GM23338 (cell line): ENCODE measurements around the gene SNX14.

Source experiments
- CREB1 ChIP-seq: fragments of 250-450 bp; sonication (Bioruptor Pico); IDR thresholded peaks from 2 replicates; pipeline ENCODE4 v1.5.0; 2020; ENCODE audit warnings: low read depth, mild to moderate bottlenecking, moderate library complexity
- CTCF ChIP-seq, 2 experiments: fragments of 200-600 bp in 1 of 2; sonication (generic) in 1 of 2; conservative IDR thresholded peaks; 2 replicates each; pipeline versions ENCODE4 v1.5.1 to v1.6.1; 2016 to 2017; ENCODE audit warnings: antibody characterized with exemption in 2 of 2, low read depth in 2 of 2, mild to moderate bottlenecking in 2 of 2, moderate library complexity in 1 of 2
- JUNB ChIP-seq: IDR thresholded peaks from one replicate; pipeline ENCODE4 v1.6.1; 2016; ENCODE audit warnings: antibody characterized with exemption; ENCODE audit not compliant: unreplicated experiment

- TF ChIP-seq CTCF (conservative IDR thresholded peaks at IDR 0.05; ENCODE audit: low read depth in 2 of 2) = no peak
- no peak for TF ChIP-seq CREB1 (CRISPR knock-in tag)
- no peak for TF ChIP-seq JUNB
These were observed 100.3 kb downstream of the SNX14 start for GRCh38 chr6:85493389-85493788.
